Muscle of back (tissue), 11 donors: ENCODE results near the gene PPP1R27. TPM values are rescaled to one million over a fixed set of nuclear protein-coding genes. Genes with fewer than 3 reads are reported as not detected.

ENCODE experiments used
- DNase-seq, 3 donors: peaks; one replicate each; pipeline versions ENCODE4 v3.0.0 to v3.0.0-alpha.2; 2013
- polyA plus RNA-seq, 10 donors: library from polyadenylated mRNA; unstranded; fragments of 120-200 nt; gene quantifications; one replicate each; pipeline ENCODE4 v1.2.1, GENCODE V29; 2013; ENCODE audit not compliant: insufficient read length in 10 of 10

The PPP1R27 gene
- polyA plus RNA-seq, 10 donors: 13.2 to 84.6 (median 36.4) TPM

DNA sequence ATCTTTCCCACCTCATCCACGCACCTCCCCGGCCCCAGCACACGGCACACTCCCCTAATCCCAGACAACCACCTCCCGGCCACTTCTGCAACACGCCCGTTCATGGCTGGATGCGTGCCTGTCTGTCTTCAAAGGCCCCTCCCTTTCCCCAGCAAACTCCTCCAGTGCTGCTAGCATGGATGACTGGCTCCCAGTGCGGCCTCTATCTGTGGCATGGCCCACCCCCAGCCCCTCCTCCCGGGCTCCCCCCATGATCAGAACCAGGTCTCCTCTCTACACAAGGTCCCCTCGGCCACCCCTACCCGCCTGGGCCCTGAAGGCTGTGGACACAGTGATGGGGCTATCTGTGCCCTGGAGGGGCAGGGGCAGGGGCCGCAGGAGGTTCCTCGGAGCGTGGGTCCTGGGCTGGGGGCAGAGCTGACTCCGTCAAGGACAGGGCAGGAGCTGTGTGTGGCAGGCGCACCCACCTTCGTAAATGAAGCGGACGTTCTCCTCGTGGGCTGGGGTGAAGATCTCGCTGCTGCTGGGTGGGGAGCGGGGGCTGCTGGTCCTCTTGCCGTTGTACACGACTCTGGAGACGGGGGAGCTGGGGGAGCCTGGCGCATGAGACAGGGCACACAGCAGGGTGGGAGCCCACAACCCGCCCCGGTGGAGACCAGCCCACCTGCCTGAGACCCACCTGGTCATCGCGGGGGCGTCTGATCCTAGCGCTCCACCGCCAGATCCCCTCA, 10.9 kb downstream of the PPP1R27 start:
- no peak for DNase-seq

- no peak for DNase-seq
Observed at GRCh38 chr17:81822996-81823819, 11.6 kb downstream of the PPP1R27 start.

DNA sequence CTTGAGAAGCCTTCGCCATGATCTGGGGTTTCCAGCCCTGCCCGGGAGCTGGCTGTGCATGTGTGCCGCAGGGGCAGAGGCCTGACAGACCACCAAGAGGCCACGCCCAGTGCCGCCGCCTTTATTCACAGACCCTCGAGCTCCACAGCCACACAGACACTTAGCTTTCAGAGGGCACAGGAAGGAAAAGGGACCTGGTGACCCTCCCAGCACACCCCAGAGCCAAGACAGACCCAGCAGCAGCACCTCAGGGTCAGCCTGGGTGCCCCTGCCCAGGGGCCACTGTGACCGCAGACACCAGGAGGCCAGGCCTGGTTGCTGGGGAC, 12.6 kb downstream of the PPP1R27 start:
- DNase-seq: no peak

GRCh38 chr17:81821603-81822311, 13.1 kb downstream of the PPP1R27 start:
- DNase-seq: peak in 2 of 3 donors; percentile 38 to 45

DNA sequence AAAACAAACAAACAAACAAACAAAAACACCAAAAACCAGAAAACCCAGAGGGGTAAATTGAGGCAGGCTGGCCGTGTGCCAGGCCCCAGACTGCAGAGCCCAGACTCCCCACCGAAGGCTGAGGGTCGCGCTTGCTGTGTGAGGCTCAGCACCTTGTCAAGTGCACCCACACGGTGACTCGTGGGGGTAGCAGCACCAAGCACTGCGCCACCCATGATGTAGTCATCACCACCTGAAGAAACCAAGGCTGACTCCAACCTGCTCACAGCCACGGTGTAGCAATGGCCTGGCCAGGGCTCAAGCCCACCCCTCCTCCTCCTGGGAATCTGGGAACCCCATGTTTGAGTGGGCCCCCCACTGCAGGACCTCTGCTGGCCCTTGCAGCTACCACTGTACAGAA, 13.7 kb downstream of the PPP1R27 start:
- DNase-seq: no peak

DNA sequence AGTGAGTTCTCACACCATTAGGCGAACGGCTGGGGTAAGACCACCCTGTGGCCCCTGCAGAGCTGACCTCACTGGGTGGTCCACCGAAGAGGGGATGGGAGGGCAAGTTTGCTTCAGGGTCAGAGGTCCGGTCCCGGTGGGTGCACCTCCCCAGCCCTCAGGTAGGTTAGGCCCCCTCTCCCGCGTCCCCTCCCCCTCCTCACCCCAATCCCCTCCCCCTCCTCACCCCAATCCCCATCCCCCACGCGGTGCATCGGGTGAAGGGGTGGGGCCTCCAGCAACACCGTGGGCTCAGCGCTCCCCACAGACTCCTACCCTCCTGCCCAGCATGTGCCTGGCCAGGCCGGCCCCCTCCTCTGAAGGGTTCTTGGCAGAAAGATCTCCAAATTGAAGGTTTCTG, 15.1 kb downstream of the PPP1R27 start:
- DNase-seq: no peak

DNA sequence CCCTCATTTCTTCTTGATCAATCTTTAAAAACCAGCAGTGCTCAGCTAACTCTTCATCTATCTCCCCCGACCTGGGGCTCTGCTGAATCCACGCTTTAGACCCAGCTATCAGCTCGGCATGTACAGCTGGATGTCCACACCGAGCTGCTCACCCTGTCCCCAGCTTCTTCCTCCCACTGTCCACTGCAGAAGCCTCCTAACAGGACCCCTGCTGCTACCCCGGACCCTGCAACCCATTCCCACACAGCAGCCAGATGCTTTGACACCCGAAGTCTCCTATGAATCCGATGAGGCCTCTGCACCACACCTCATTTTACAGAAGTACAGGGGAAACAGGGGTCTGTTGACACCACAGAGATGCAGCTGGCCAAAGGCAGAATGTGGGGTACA, 17.1 kb downstream of the PPP1R27 start:
- no peak for DNase-seq

DNA sequence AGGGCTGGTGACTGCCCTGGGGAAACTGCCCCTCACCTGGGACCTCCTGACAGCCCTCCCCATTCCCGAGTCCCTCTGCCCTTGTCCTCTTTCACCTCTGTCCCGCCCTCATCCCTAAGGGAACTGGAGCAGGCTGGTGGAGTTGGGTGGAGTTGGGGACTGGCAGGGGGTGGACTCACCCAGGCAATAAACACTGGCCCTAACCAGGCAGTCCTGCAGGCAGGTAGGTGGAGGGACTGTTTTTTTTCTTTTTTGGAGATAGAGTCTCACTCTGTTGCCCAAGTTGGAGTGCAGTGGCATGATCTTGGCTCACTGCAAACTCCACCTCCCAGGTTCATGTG, 19.2 kb downstream of the PPP1R27 start:
- DNase-seq: no peak

DNA sequence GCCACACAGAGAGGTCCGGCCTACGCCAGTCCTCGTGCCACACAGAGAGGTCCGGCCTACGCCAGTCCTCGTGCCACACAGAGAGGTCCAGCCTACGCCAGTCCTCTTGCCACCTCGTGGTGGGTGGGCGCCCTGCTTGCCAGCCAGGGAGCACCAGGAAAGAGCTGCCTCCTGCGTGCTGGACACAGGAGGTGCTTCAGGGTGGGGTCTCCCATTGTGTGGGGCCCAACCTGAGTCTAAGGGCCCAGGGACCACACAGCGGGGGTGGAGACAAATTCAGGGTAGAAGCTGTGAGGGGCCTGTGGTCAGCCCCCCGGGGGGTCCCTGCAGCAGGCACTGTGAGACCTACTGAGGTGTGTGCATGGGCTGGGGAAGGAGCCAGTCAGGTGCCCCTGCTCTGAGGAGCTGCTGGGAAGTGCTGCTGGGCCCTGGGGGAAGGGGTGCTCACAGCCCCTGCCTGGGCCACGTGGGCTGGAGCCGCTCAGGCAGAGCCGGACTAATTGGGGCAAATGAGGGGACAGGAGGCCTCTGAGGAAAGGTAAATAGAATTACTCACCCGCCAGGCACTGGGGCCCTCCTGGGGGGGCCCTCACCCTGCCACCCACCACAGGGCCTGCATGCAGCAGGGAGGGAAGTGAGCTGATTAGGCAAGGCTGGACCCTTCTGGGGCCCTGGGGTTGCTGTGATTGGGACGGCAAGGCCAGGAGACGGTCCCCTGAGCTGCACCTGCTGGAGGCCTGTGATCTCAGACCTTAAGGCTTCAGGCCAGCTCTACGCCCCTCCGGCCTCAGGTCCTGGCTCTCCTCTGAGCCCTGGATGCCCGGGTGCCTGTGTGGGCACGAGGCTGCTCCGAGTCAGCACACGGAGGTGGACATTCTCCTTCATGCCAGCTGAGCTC, 19.9 kb downstream of the PPP1R27 start:
- no peak for DNase-seq

DNA sequence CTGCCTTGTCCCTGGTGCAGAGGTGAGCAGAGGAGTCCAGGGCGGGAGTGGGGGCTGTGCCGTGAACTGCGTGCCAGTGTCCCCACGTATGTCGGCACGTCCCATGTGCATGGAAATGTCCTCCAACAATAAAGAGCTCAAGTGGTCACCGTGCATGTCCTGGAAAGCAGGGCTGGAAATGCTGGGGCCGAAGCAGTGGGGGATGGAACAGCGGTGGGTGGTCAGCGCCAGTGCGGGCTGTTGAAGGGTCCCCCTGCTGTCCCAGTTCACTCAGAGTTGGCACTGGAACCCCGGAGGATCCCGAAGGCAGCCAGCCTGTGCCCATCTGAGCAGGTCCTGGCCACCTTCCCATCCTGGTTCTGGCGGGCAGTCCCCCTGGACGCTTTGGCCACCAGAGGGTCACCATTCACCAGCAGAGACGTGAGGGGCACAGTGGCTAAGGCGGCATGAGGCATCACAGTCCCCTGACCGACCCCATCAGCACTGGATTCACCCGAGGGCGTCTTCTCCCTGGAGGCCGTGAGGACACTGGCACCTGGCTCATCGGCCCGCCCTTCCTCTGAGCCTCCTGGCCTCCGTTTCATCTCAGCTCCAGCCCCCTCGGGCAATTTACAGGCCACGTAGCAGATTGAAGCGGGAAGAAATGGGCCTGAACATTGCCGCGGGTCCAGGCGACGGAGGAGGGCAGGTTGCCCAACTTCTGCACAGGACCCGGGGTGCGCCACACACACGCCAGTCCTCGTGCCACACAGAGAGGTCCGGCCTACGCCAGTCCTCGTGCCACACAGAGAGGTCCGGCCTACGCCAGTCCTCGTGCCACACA, 20.8 kb downstream of the PPP1R27 start:
- no peak for DNase-seq

DNA sequence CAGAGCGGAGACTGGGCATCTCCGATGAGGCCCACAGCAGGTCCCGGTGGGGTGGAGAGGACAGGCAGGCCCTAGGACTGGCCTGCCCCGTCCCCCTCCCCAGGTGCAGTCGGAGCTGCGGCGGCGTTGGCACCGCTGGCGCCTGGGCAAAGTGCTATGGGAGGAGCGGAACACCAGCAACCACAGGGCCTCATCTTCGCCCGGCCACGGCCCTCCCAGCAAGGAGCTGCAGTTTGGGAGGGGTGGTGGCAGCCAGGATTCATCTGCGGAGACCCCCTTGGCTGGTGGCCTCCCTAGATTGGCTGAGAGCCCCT, 21.5 kb downstream of the PPP1R27 start:
- no peak for DNase-seq

GRCh38 chr17:81812571-81813370, 22.1 kb downstream of the PPP1R27 start:
- DNase-seq: no peak

DNA sequence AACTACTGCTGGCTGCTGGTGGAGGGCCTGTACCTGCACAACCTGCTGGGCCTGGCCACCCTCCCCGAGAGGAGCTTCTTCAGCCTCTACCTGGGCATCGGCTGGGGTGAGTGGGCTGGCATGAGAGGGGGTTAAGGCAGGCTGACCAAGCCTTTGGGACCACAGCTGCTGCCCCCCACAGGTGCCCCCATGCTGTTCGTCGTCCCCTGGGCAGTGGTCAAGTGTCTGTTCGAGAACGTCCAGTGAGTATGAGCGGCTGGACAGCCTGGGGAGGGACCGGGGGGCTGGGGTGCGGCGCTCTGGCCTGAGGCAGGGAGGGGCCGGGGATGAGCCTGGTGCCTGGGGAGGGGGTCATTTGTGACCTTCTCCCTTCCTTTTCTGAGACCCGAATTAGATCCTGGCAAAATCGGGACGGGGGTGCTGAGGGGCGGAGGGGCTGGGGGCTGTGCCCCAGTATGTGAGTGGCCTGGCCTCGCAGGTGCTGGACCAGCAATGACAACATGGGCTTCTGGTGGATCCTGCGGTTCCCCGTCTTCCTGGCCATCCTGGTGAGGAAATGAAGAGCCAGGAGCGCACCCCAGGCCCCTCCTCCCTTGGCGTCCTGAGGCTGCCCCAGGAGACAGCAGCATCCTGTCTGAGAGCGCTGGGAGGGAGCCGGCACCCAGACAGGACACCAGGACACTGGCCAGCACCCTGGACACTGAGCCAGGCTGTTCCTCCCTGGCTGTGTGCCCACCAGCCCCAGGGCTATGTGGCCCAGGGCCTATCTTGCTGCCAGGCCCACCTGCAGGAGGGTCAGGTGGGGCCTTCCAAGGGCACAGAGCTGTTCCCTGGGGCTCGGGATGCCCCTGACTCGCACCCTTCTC, 22.9 kb downstream of the PPP1R27 start:
- no peak for DNase-seq

DNA sequence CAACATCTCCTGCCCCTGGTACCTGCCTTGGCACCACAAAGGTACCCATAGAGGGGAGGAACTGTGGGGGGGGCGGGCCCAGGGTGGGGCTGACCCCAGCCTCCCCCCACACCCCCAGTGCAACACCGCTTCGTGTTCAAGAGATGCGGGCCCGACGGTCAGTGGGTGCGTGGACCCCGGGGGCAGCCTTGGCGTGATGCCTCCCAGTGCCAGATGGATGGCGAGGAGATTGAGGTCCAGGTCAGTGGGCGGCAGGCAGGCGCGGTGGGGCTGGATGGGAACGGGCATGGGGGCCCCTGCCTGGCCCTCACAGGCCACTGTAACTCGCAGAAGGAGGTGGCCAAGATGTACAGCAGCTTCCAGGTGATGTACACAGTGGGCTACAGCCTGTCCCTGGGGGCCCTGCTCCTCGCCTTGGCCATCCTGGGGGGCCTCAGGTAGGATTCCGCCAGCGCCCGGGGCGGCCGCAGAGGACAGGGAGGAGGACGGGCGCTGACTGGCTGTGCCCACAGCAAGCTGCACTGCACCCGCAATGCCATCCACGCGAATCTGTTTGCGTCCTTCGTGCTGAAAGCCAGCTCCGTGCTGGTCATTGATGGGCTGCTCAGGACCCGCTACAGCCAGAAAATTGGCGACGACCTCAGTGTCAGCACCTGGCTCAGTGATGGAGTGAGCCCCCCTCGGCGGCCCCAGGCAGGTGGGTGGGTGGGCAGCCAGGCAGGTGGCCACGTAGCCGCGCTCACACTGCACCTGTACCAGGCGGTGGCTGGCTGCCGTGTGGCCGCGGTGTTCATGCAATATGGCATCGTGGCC, 23.8 kb downstream of the PPP1R27 start:
- DNase-seq: no peak

GRCh38 chr17:81810476-81810875, 24.4 kb downstream of the PPP1R27 start:
- no peak for DNase-seq

- DNase-seq: no peak
Observed at GRCh38 chr17:81809556-81809998, 25.3 kb downstream of the PPP1R27 start.

DNA sequence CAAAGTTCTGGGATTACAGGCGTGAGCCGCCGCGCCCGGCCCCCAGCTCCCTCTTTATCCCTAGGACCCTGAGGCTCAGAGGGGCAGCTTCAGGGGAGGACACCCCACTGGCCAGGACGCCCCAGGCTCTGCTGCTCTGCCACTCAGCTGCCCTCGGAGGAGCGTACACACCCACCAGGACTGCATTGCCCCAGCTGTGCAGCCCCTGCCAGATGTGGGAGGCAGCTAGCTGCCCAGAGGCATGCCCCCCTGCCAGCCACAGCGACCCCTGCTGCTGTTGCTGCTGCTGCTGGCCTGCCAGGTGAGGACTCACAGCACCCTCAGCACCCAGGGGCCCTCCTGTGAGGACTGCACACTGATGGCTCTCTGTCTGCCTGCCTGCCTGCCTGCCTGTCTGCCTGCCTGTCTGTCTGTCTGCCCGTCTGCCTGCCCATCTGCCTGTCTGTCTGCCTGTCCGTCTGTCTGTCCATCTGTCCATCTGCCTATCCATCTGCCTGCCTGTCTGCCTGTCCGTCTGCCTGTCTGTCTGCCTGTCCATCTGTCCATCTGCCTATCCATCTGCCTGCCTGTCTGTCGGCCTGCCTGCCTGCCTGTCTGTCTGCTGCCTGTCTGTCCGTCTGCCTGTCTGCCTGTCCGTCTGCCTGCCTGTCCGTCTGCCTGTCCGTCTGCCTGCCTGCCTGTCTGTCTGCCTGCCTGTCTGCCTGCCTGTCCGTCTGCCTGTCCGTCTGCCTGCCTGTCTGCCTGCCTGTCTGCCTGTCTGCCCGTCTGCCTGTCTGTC, 25.9 kb downstream of the PPP1R27 start:
- DNase-seq: no peak
